Measurements from ENCODE around the gene CENPVL2. TPM values are rescaled to one million over a fixed set of nuclear protein-coding genes. Genes with fewer than 3 reads are reported as not detected.
"Not testable (repeated sequence)": the region's sequence is repeated elsewhere in the genome, so short reads cannot be mapped to it uniquely, and the experiment has no call there.

Gene CENPVL2
- total RNA-seq (2021; fragmentation: NEBNext Ultra II Directional; extraction: Animal tissue kit (Norgen Biotek cat#: 25700)) (2.9 and 3.2 TPM in 2 replicates), polyA plus RNA-seq (2011; rRNA removed) (7.3 and 8.0 TPM in 2 replicates), polyA minus RNA-seq (2011; rRNA and poly(A)+ RNA removed) (2.8 and 3.5 TPM in 2 replicates)
- 6.3 TPM for polyA plus RNA-seq (2011; cell fraction: cytosol; rRNA removed)
- polyA plus RNA-seq (2011; cell fraction: nucleus; rRNA removed) = 3.0 TPM
- polyA plus RNA-seq (2012, experiment 1 of 2) = 2.9 to 3.9 TPM (median 3.4 TPM) in 4 replicates
- 3.7 TPM for polyA plus RNA-seq (2012, experiment 2 of 2)
- 1.9 TPM for polyA plus RNA-seq (2013, experiment 1 of 2)
- 1.6 TPM for polyA plus RNA-seq (2013, experiment 2 of 2)
- polyA minus RNA-seq (2011; cell fraction: cytosol; rRNA and poly(A)+ RNA removed) = 3.3 TPM
- polyA minus RNA-seq (2011; cell fraction: nucleus; rRNA and poly(A)+ RNA removed) = 3.6 TPM
- long read RNA-seq, experiment 1, transcript CENPVL2-201 (1 exons, 1,620 nt) = major isoform, 5 of 5 reads
- long read RNA-seq, experiment 1, partial matches to known transcripts = 0 of 5 reads
- long read RNA-seq, experiment 1, other reads (novel, unspliced or antisense) = 0 of 5 reads
- long read RNA-seq, experiment 2 = 0 reads

DNA sequence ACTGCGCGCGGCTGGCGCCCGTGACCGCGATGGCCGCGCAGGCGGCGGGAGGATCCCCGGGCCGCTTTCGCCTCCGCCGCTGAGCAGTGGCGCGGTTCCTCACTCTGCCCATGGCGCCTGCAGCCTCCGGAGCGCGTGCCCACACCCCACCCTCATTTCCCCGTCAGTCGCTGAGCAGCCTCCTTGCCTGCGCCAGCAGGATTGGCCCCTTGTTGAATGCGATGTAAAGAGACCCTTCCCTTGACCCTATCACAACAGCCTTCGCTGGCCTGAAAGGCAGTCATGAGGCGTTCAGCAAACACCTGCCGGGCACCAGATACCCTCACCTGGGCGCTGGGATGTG lies at the start of gene CENPVL2:
Gene CENPVL2 (minus strand): TSS at position 112 of the 343 bp plus-strand sequence. CDS start 0 bp downstream, at position 112.
- H3K4me1 ChIP-seq (replicated peaks in 1 of 4; ENCODE audit: control insufficient read depth in 3 of 4, insufficient read depth in 4 of 4, low read length in 3 of 4); H3K56ac ChIP-seq (replicated peaks; ENCODE audit: insufficient read length, low read depth, low read length); H3K9ac ChIP-seq (replicated peaks in 1 of 4; ENCODE audit: extremely low read depth in 1 of 4, low read depth in 3 of 4, low read length in 3 of 4); H3K9me3 ChIP-seq (ENCODE audit: insufficient read depth in 2 of 2, low read depth in 1 of 2, low read length in 1 of 2); H4K8ac ChIP-seq (ENCODE audit: extremely low read depth, insufficient read depth, low read length); H2AFZ ChIP-seq (ENCODE audit: low read length); H2BK15ac ChIP-seq (ENCODE audit: low read length); H2BK12ac ChIP-seq (ENCODE audit: low read depth, low read length); H3K27me3 ChIP-seq (replicated peaks in 1 of 4; ENCODE audit: control insufficient read depth in 3 of 4, extremely low read depth in 1 of 4, insufficient read depth in 3 of 4, low read length in 3 of 4); CTCF ChIA-PET (ENCODE audit: partially characterized antibody); H3K4me3 ChIP-seq (ENCODE audit: extremely low read depth in 1 of 4, insufficient read depth in 2 of 4, low read depth in 3 of 4, low read length in 4 of 4); H2BK5ac ChIP-seq (ENCODE audit: low read depth, low read length); H3K4me2 ChIP-seq (ENCODE audit: insufficient read depth in 1 of 2, low read depth in 2 of 2, low read length in 2 of 2); H3K14ac ChIP-seq (ENCODE audit: insufficient read length); H3K18ac ChIP-seq (ENCODE audit: extremely low read depth, low read length); H4K20me1 ChIP-seq (replicated peaks in 1 of 2; ENCODE audit: control insufficient read depth in 1 of 2, insufficient read depth in 2 of 2, low read length in 2 of 2); H3K23me2 ChIP-seq (ENCODE audit: low read depth, low read length); FAIRE-seq; H2BK20ac ChIP-seq (ENCODE audit: low read length); H2AK5ac ChIP-seq (ENCODE audit: low read depth, low read length); H3K79me2 ChIP-seq (ENCODE audit: control insufficient read depth in 1 of 2, insufficient read depth in 2 of 2, low read length in 2 of 2); H3K36me3 ChIP-seq (ENCODE audit: control insufficient read depth in 2 of 4, insufficient read depth in 4 of 4, low read length in 3 of 4); H3K27ac ChIP-seq (ENCODE audit: low read depth, low read length); H3K4ac ChIP-seq (replicated peaks; ENCODE audit: insufficient read length, low read depth, low read length); H3K23ac ChIP-seq (ENCODE audit: insufficient read length); H3K79me1 ChIP-seq (ENCODE audit: low read depth, low read length); H4K5ac ChIP-seq (ENCODE audit: insufficient read length, low read depth, low read length); H4K91ac ChIP-seq (replicated peaks; ENCODE audit: insufficient read length, low read length); H2BK120ac ChIP-seq (replicated peaks; ENCODE audit: low read depth, low read length); DNase-seq (ENCODE audit: low read depth in 1 of 2, low spot score in 2 of 2); POLR2A ChIA-PET (ENCODE audit: partially characterized antibody): not testable (repeated sequence)
- WGBS, 2 experiments (ENCODE audit: extremely low coverage in 1 of 2, insufficient coverage in 1 of 2, insufficient read length in 1 of 2, insufficient replicate concordance in 2 of 2, low coverage in 1 of 2, low lambda C conversion rate in 2 of 2, missing lambda C conversion rate in 1 of 2) = no CpG with 5 or more reads among the region's 30 CpGs
